HG03354 (cell line): Measurements from ENCODE around the gene SPTBN5.

ENCODE experiments used
- ATAC-seq: cut with Tn5 transposase; IDR thresholded peaks from one replicate; pipeline ENCODE4 v1.9.1; 2021; ENCODE audit warnings: mild to moderate bottlenecking; ENCODE audit not compliant: unreplicated experiment, poor library complexity, severe bottlenecking

The SPTBN5 gene

DNA sequence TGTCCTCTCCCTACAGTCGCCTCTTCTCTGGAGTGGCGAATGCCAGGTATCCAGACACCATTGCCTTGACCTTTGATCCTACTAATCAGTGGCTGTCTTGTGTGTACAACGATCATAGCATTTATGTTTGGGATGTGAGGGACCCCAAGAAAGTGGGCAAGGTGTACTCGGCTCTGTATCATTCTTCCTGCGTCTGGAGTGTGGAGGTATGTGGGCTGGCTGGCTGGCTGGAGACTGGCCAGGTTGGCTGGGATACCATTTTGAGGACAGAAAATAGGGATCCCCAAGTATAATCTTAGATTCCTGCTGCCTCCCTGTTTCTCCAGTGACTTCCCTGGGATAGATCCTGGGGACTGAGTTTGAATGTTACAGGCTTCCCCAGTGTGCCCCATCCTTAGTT lies 79.3 kb downstream of the SPTBN5 start:
- ATAC-seq = no peak

DNA sequence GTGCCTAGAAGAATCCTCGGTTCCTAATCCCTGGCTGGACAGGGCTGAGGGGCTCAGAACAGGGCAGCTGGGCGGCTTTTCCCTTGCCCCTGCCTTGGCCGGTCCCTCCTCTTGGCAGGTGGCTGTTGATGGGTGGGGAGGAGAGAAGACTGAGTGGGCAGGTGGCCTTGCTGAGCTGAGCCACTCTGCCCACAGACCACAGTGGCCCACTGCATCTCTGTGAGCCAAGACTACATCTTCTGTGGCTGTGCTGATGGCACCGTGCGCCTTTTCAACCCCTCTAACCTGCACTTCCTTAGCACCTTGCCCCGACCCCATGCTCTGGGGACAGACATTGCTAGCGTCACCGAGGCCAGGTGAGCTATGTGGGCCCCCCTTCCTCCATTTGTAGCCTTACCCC lies 80.4 kb downstream of the SPTBN5 start:
- no peak for ATAC-seq

GRCh38 chr15:41812820-41813375 lies 81.0 kb downstream of the SPTBN5 start:
- no peak for ATAC-seq

DNA sequence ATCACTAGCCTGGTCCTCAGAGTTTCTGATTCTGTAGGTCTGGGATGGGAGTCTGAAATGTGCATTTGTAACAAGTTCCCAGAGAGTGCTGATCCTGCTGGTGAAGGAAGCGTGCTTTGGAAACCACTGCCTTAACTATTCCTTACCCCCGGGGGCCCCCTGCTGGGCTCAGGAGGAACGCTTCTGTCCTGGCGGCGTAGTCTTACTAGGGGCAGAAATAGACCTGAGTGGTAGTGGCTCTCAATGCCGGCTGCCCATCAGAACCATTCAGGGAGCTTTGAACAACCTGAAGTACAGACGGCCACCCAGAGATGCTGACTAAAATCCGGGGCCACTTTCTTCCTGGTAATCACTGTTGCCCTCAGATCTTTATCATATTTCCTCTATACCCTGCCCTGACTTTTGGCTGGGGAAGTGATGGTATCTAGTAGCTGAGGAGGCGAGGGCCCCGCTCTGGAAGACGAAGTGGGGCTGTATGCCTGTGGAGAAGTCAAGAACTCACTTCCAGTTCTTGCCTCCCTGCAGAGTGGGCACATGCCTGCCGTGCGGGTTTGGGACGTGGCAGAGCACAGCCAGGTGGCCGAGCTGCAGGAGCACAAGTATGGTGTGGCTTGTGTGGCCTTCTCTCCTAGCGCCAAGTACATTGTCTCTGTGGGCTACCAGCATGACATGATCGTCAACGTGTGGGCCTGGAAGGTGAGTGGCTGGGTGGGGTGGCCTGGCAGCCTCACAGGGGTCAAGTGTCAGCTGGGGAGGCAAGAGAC lies 82.2 kb downstream of the SPTBN5 start:
- ATAC-seq = no peak

DNA sequence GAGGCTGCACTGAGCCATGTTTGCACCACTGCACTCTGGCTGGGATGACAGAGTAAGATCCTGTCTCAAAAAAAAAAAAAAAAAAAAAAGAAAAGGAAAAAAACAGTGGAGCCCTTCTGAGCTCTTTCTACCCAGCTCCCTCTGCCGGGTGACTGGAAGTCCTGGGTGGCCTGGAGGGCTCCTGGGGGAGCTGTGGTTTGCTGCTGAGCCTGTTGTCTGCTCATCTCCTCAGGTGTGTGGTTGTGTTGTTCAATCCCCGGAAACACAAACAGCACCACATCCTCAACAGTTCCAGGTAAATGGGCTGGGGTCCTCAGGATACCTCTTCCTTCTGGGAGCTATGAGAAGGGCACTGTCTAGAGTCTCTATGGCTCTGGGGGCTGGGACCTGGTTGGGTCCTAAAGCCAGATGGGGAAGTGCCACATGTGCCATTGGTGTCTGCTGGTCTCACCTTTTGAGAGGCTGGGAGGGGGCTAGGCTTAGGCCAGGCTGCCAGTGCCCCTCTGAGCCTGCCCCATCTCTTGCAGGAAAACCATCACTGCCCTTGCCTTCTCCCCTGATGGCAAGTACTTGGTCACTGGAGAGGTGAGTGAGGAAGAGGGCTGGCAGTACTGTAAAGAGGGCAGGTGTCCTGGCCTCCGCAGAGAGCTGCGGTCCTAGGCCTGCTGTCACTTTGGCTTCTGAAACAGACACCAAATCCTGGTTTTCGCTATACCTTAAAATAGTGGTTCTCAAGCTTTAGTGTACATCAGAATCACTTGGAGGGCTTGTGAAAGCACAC lies 83.0 kb downstream of the SPTBN5 start:
- ATAC-seq = no peak

DNA sequence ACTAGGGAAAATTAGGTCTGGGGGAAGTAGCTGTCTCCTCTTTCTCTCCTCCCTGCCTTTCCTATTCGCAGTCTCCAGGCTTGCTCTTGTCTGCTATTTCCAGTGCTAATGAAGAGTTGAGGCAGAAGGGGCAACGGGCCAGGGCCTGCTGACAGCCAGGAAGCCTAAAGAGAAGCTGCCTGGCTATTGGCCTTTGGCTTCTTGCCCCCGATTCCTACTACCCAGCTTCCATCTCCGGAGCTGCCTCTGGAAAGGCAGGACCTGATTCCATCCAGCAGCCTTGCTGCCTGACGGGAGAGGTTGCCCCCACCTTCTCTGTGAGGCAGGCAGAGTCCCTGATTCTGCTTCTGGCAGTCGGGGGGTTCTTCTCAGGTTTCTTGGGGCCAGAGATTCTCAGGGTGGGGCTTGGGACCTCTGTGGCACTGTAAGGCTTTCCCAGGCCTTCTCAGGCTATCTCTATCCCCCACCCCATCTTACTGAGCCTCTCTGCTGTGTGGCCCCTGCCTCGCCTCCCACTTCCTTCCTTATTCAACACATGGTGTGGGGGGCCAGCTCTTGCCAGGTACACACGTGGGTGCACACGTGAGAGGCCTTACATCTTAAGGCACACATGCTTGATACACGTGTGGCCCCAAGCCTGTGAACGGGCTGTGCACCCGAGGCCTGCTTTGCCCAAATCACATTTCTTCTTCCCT lies 84.2 kb downstream of the SPTBN5 start:
- ATAC-seq = no peak

DNA sequence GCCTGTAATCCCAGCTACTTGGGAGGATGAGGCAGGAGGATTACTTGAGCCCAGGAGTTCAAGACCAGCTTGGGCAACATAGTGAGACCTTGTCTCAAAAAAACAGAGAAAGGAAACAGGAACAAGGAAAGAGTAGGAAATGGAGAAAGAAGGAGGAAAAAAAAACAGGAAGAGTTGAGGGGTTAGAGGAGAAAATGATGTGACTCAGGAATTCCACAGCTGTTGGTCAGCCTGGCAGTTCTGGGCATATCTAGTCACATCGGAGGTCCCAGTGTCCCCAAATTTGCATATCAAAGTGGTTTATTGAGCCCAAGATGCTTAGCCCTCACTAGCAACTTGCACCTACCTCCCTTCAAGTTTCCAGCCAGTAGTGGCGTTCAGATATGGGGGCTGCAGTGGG lies 84.7 kb downstream of the SPTBN5 start:
- ATAC-seq = no peak

- ATAC-seq = no peak
Measured at GRCh38 chr15:41806291-41807181, 87.3 kb downstream of the SPTBN5 start.

GRCh38 chr15:41805711-41806110 lies 88.1 kb downstream of the SPTBN5 start:
- no peak for ATAC-seq

- no peak for ATAC-seq
Measured at GRCh38 chr15:41804916-41805666, 88.8 kb downstream of the SPTBN5 start.

DNA sequence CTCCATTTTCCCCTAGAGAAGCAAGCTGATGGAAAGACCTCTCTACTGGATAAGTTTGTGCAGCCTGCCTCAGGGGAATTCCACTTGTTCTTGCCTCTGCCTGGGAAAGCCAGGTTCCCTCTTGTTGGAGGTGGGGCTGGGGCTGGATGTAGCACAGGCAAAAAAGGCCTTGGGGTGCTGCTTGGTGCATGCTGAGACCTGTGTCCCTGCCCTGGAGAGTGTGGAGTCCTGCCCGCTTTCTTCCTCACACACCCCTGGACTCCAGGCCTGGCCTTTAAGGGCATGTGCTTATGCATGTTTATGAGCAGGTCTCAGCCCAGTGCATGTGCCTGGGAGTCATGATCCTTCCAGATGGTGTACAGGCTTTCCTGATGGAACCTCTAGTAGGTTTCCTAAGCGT lies 89.5 kb downstream of the SPTBN5 start:
- no peak for ATAC-seq

GRCh38 chr15:41801850-41802455 lies 91.9 kb downstream of the SPTBN5 start:
- no peak for ATAC-seq

- no peak for ATAC-seq
Measured at GRCh38 chr15:41801185-41801584, 92.7 kb downstream of the SPTBN5 start.

- ATAC-seq = no peak
Measured at GRCh38 chr15:41799488-41799805, 94.4 kb downstream of the SPTBN5 start.

DNA sequence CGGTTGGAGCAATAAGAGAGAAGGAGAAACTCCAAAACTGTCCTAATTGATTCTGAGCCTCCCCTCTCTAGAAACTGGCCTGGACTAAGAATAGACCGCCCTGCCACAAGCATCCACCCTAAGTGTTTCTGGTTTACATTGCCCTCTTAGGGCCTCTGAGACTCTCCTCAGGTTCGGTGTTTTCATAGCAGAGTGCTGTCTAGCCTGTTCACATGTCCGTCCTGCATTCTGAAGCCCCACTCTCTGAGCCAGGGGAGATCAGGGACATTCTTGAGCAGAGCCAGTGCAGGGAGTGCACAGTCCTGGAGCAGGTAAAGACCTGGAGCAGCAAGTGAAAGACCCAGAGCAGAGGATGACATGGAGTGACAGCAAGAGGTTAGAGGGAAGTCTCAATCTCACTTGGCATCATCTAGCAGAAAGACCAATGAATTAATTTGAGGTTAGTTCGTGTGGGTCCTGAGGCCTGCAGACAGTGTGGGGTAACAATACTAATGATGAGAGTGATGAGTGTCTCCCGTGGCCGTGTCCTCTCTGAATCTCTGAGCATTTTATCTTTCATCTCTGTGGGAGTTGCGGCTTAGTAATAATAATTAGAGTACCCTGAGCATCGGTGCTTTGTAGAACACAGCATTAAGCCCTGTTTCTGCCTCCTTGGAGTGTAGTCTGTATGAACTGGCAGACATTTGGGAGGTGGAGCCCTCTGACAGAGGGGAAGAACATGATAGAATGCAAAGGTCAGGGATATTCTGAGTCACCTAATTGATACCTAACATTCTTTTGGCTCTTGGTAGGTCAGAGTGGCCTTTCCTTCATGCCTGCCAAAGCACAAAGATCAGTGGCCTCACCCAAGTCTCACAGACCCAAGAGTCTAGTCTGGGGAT lies 95.0 kb downstream of the SPTBN5 start:
- ATAC-seq = no peak
